Germinal center (tissue), 1 donor: ENCODE results near the gene KLHL21.
"Not testable (repeated sequence)": the region's sequence is repeated elsewhere in the genome, so short reads cannot be mapped to it uniquely, and the experiment has no call there.

Experiments
- DNase-seq: peaks from one replicate; pipeline ENCODE4 v3.0.0; 2012; ENCODE audit warnings: mixed read lengths, low spot score

Gene KLHL21

GRCh38 chr1:6584126-6585080, 18.3 kb downstream of the KLHL21 start:
- DNase-seq, result no peak

- DNase-seq, result no peak
Measured at GRCh38 chr1:6582370-6582769, 20.3 kb downstream of the KLHL21 start.

GRCh38 chr1:6581561-6582305, 20.9 kb downstream of the KLHL21 start:
- DNase-seq, result no peak

- peak; percentile 45 for DNase-seq
Measured at GRCh38 chr1:6580593-6581409, 21.9 kb downstream of the KLHL21 start.

- DNase-seq, result peak; percentile 61
Measured at GRCh38 chr1:6580119-6580592, 22.5 kb downstream of the KLHL21 start.

- DNase-seq, result peak; percentile 100
Measured at GRCh38 chr1:6579374-6580118, 23.1 kb downstream of the KLHL21 start, which contains the start of gene ZBTB48. Gene ZBTB48, plus strand, starts transcription at chr1:6579994. Its CDS starts 616 bp downstream, at chr1:6580610.

GRCh38 chr1:6578624-6579373, 23.9 kb downstream of the KLHL21 start:
- DNase-seq, result no peak

- no peak for DNase-seq
Measured at GRCh38 chr1:6577831-6578525, 24.7 kb downstream of the KLHL21 start.

GRCh38 chr1:6574818-6575217, 27.9 kb downstream of the KLHL21 start:
- no peak for DNase-seq

GRCh38 chr1:6574025-6574620, 28.5 kb downstream of the KLHL21 start:
- no peak for DNase-seq

GRCh38 chr1:6572653-6573383, 29.9 kb downstream of the KLHL21 start:
- no peak for DNase-seq

- no peak for DNase-seq
Measured at GRCh38 chr1:6570987-6571386, 31.7 kb downstream of the KLHL21 start.

- no peak for DNase-seq
Measured at GRCh38 chr1:6570100-6570499, 32.6 kb downstream of the KLHL21 start.

- DNase-seq, result no peak
Measured at GRCh38 chr1:6569033-6569432, 33.6 kb downstream of the KLHL21 start.

GRCh38 chr1:6560267-6560666, 42.4 kb downstream of the KLHL21 start:
- DNase-seq, result no peak

- not testable (repeated sequence) for DNase-seq
Measured at GRCh38 chr1:6559161-6559560, 43.5 kb downstream of the KLHL21 start.

- no peak for DNase-seq
Measured at GRCh38 chr1:6557597-6557996, 45.1 kb downstream of the KLHL21 start.

- DNase-seq, result no peak
Measured at GRCh38 chr1:6554907-6555778, 47.5 kb downstream of the KLHL21 start, which contains the start of gene TAS1R1. Gene TAS1R1, plus strand, starts transcription at chr1:6555307. Its CDS starts 67 bp downstream, at chr1:6555374.
